Measurements from ENCODE around the gene VN1R2.
A peak's percentile ranks its signal among the peaks of the same experiment; 100 is the strongest.
"Not testable (repeated sequence)": the region's sequence is repeated elsewhere in the genome, so short reads cannot be mapped to it uniquely, and the experiment has no call there.

VN1R2 gene

GRCh38 chr19:53294786-53295441 is 36.8 kb downstream of the VN1R2 start:
- no peak for TF ChIP-seq CTCF (IDR thresholded peaks at IDR 0.05; ENCODE audit: insufficient read depth, missing control alignments)
- FAIRE-seq, result no peak
- DNase-seq (ENCODE audit: insufficient read length, low spot score), result no peak

GRCh38 chr19:53301341-53301740 is 43.2 kb downstream of the VN1R2 start:
- not testable (repeated sequence) for DNase-seq (ENCODE audit: insufficient read length, low spot score); FAIRE-seq

GRCh38 chr19:53308339-53308811 is 50.3 kb downstream of the VN1R2 start:
- FAIRE-seq (no peak), DNase-seq (ENCODE audit: insufficient read length, low spot score) (peak; percentile 58)
- TF ChIP-seq CTCF (IDR thresholded peaks at IDR 0.05; ENCODE audit: insufficient read depth, missing control alignments), result peak; percentile 45

All from D721Med (cell line).